ENCODE results near the gene TASP1. TPM values are rescaled to one million over a fixed set of nuclear protein-coding genes. Genes with fewer than 3 reads are reported as not detected.

Gene TASP1
- total RNA-seq, 1 donor from 2014 or later: 7.7 TPM

DNA sequence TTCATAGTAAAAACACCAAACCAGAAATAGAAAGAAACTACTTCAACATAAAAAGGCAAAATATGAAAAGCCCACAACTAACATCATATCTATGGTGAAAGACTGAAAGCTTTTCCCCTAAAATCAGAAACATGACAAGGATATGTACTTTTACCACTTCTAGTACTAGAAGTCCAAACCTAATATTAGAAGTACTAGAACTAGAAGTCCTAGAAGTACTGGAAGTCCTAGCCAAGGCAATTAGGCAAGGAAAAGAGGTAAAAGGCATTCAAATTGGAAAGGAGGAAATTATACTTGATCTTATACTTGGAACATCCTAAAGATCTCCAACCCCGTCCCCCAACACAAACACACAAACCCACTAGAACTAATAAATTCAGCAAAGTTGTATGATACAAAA is 74.9 kb downstream of the TASP1 start:
- Mint-ChIP-seq H3K27ac (ENCODE audit: unreplicated experiment) (no peak overlapping the region), H3K4me1 (no peaks in the 10 kb centered on the region), H3K9me3 (peaks cover 8% of the 10 kb centered on the region), H3K27me3 (ENCODE audit: low read depth) (no peaks in the 10 kb centered on the region), H3K36me3 (ENCODE audit: low read depth) (peaks cover 20% of the 10 kb centered on the region), H3K4me3 (no peak overlapping the region)
- DNase-seq (ENCODE audit: low read depth, low spot score): no peak
- TF ChIP-seq CTCF (conservative IDR thresholded peaks at IDR 0.05): no peak

DNA sequence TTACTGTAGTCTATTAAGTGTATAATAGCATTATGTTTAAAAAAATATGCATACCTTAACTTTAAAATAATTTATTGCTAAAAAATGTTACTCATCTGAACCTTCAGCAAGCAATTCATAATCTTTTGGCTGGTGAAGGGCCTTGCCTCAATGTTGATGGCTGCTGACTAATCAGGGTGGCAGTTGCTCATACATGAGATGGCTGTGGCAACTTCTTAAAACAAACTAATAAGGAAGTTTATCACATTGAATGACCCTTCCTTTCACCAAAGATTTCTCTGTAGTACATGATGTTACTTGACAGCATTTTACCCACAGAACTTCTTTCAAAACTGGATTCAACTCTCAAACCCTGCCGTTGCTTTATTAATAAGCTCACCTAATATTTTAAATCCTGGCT is 84.0 kb downstream of the TASP1 start:
- Mint-ChIP-seq H3K27ac (ENCODE audit: unreplicated experiment) (no peak overlapping the region), H3K27me3 (ENCODE audit: low read depth) (no peaks in the 10 kb centered on the region), H3K9me3 (peaks cover 3% of the 10 kb centered on the region), H3K4me3 (no peak overlapping the region), H3K4me1 (no peaks in the 10 kb centered on the region), H3K36me3 (ENCODE audit: low read depth) (peaks cover 12% of the 10 kb centered on the region)
- DNase-seq (ENCODE audit: low read depth, low spot score): no peak
- TF ChIP-seq CTCF (conservative IDR thresholded peaks at IDR 0.05): no peak

DNA sequence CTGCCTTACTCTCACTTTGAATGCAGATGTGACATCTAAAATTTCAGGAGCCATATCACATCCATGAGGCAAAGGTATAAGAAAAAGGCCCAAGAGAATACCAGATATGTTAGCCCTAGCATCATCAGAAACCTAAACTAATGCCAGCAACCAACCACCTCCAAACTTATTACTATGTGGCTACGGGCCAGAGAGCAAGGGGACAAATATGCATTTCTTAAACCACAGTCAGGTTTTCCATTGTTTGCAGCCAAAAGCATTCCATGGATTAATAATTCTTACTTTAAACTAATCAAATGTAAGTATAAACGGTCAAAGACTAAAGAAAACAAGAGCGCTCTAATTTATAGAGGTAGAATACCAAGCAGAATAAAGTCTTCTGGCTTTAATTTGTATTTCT is 84.7 kb downstream of the TASP1 start:
- DNase-seq (ENCODE audit: low read depth, low spot score): no peak
- H3K4me1 Mint-ChIP-seq: no peaks in the 10 kb centered on the region
- peaks cover 10% of the 10 kb centered on the region for H3K36me3 Mint-ChIP-seq (ENCODE audit: low read depth)
- TF ChIP-seq CTCF (conservative IDR thresholded peaks at IDR 0.05): no peak
- no peak overlapping the region for H3K4me3 Mint-ChIP-seq
- H3K27ac Mint-ChIP-seq (ENCODE audit: unreplicated experiment): no peak overlapping the region
- H3K27me3 Mint-ChIP-seq (ENCODE audit: low read depth): no peaks in the 10 kb centered on the region
- H3K9me3 Mint-ChIP-seq: peaks cover 3% of the 10 kb centered on the region

DNA sequence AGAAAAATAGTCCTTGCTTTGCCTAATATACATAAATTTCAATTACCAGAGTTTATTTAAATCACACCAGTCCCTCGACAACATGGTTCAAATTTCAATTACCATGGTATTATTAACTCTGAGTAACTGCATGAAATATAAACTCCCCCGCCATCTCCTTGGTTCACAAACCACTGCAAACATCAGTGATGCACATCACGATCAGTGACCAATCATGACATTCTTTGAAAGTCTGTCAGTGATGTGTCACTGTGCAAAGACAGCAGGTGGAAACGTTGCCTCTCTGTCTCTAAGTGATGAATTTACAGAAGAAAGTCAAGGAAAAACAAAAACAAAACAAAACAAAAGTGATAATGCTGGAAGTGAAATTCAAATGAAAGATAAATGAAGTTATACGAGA is 86.7 kb downstream of the TASP1 start:
- Mint-ChIP-seq H3K9me3 (peaks cover 3% of the 10 kb centered on the region), H3K4me3 (no peak overlapping the region)

GRCh38 chr20:13549451-13549850 is 89.3 kb downstream of the TASP1 start:
- Mint-ChIP-seq H3K27ac (ENCODE audit: unreplicated experiment) (no peak overlapping the region), H3K4me3 (no peak overlapping the region), H3K36me3 (ENCODE audit: low read depth) (no peaks in the 10 kb centered on the region), H3K4me1 (no peaks in the 10 kb centered on the region), H3K27me3 (ENCODE audit: low read depth) (no peaks in the 10 kb centered on the region), H3K9me3 (no peaks in the 10 kb centered on the region)
- TF ChIP-seq CTCF (conservative IDR thresholded peaks at IDR 0.05): no peak
- no peak for DNase-seq (ENCODE audit: low read depth, low spot score)

More for the DNA sequence above, 86.7 kb downstream of the TASP1 start:
- no peaks in the 10 kb centered on the region for H3K4me1 Mint-ChIP-seq
- no peak for DNase-seq (ENCODE audit: low read depth, low spot score)
- no peak for TF ChIP-seq CTCF (conservative IDR thresholded peaks at IDR 0.05)
- peaks cover 4% of the 10 kb centered on the region for H3K36me3 Mint-ChIP-seq (ENCODE audit: low read depth)
- no peak overlapping the region for H3K27ac Mint-ChIP-seq (ENCODE audit: unreplicated experiment)
- H3K27me3 Mint-ChIP-seq (ENCODE audit: low read depth): no peaks in the 10 kb centered on the region
